GM19328 (cell line): Measurements from ENCODE around the gene HTRA2.

Experiments
- ATAC-seq: cut with Tn5 transposase; IDR thresholded peaks from one replicate; pipeline ENCODE4 v1.9.1; 2021; ENCODE audit warnings: mild to moderate bottlenecking, moderate library complexity; ENCODE audit not compliant: unreplicated experiment

HTRA2 gene

DNA sequence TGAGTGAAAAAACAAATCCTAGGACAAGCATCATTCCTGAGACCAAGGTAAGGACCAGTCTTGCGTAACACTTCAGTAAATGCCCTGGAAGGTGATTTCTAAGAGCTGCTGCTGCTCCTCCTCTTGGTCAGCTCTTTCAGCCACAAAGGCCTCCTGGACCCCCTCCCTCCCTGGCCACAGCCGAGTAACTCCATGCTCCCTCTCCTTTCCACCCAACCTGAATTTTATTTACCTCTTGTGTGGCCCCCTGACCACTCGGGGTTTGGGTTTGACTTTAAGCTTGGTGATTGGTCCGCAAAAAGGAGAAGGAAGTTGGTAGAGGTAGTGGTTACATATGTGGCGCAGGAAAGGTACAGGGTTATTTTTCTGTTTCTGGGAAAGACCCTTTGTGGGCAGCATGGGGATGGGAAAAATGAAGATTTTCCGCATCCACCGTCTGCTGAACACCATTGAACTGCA, 9.2 kb downstream of the HTRA2 start:
- ATAC-seq, result no peak

DNA sequence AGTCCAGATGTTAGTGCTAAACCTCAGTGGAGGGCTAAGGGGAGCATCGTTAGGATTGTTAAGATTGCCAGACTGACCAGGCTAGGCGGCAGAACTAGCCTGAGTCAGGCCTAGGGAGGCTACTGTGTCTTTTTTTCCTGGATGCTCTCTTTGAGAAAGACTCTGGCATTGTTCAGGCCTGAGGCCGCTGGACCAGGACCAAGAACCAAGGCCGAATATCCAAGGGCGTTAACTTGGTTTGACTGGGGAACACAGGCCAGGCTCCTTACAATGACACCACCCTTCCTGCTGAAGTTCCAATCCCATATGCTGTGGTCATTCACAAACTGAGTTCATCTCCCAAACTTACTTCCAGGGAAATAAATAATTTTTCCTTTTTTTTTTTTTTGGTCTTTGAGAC, 10.6 kb downstream of the HTRA2 start:
- no peak for ATAC-seq

DNA sequence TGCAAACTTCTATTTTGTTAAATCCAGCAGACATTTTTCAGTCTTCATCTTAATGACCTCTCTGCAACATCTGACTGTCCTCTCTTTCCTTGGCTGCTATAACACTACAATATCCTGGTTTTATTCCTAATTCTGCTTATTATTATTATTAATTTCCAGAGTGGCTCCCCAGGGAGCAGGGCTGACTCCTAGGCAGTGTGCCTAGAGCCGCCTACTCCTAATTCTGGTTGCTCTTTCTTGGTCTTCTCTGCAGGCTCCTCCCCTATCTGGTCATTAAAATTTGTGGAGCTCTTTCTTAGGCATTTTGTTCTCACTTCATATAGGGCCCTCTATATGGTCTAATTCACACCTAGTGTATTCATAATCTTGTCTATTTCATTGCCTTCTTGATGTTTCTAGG, 13.2 kb downstream of the HTRA2 start:
- no peak for ATAC-seq

DNA sequence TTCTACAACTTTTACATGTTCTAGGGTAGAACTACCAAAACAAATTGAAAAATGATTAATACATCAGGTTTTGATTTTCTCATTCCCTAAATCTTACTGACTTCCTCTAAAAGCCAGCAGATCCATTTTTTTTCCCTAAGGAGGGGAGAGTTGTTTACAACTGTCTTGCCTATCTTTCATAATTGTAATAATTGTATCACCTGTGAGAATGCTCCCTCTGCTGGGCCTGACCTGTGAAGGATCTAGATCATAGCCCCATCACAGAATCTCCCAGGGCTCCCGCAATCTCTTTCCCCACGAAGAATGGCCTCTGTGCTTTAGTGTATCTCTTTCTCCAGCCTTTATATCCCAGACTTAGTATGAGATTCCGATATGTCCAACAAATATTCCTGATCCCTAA, 14.9 kb downstream of the HTRA2 start:
- no peak for ATAC-seq

DNA sequence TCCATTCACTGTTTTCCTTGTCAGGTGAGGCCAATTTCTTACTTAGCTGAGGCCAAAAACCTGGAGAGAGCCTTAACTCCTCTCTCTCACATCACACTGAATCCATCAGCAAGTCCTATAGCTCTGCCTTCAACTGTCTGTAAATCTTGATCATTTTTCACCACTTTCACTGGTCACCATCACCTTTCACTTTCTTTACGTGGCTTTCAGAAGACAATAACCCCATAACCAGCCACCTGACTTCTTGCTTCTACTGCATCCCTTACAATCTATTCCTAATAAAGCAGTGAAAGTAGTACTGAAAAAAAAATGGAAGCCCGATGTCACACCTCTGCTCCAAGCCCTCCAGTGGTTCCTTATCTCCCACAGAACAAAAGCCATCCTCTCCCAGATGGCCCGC, 16.3 kb downstream of the HTRA2 start:
- ATAC-seq, result no peak

DNA sequence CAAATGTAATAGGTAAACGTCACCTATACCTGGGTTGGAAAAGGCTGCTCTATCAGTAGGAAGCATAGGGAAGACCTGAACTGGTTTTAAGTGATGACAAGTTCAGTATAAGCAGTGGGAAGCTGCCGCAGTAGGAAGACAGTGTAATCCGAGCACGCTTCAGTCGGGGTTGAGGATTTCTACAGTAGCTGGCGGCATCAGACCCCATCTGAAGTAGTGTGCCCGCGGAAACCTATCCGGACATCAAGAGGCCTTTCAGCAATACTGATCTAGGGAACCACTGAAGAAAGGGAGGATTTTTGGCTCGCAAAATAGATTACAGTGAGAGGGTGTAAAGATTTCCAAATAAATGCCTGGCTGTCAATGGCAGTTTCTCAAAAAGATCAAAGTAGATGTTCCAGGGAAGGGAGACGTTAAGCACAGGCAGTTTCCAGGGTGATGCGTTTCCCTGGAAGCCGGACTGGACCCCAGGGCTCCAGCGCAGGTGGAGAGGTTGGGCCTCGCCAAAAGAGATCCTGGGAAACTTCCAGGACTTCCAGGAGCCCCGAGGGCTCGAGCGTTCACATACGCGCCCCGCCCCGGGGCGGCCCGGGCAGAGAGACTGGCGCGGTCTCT, 18.7 kb downstream of the HTRA2 start:
- no peak for ATAC-seq

DNA sequence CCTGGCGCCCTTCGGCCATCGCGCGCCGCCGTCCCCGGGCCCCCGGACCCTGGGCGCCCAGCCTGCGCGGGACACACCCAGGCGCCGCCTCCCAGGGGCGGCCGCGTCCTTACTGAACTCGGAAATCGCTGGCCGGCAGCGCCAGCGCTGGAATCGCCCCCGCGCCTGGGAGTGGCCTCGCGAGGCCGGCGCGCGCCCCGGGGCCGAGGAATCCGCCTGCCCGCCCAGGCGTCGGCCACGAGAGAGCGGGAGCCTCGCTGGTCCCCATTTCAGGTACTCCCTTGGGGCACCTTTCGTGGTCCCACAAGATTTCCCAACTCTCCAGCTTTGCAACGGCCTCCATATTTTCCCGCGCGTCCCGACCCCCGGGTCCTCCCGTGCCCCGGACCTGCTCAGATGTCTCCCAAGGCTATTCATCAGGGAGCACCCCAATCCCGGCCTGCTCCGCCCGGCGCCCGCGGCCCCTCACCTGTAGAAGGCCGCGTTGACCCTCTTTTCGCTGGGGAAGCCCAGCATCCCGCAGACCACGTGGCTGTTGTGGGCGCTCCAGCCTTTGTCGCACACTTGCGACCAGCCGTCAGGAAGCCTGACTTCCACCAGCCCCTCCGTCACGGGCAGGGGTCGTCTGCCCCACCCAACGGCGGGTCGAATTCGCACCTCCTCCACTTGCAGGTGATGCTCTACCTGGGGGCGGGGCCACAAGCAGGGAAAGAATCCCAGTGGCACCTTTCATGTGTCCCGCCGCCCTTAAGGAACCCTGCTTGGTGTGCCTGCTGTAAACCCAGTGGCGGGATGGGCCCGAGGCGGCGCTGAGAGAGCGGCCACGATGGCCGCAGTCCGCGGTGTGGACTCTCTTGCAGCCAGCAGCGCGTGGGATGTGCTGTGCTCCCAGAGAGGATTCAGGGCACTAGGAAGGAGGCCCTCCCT, 19.4 kb downstream of the HTRA2 start:
- ATAC-seq, result no peak

DNA sequence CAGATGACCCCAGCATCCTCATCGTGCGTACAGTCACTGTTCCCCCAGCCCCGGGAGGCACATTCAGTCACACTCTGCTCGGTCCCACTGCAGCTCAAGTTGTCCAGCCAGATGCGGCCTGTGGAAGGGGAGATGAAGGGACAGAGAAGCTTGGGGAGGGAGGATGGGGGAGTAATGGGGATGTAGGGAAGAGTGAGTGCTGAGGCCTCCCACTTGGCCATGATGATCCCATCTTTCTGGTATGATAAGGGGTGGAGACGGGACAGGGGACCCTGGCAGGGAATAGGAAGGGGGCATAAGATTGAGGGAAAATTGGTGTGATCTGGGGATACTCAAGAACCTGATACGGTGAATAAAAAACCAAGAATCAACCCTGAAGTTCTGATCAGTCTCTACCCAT, 20.5 kb downstream of the HTRA2 start:
- no peak for ATAC-seq

DNA sequence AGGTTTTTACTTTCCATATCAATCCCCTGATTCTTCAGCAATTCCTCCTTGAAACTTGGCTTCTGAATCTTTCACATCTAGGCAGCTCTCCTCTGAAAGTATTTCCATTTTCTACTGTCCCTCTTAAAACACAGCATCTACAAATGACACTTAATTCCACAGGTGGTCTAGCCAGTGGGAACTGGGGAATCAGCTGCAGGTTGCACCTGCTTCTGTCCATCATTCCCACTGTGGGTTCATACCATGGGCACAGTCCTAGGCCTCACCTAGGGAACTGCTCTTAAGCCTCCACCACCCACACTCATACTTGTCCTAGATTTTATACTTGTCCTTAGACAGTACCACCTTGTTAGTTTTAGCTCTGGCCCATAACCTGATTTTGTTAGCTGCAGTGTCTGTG, 21.8 kb downstream of the HTRA2 start:
- ATAC-seq, result no peak

DNA sequence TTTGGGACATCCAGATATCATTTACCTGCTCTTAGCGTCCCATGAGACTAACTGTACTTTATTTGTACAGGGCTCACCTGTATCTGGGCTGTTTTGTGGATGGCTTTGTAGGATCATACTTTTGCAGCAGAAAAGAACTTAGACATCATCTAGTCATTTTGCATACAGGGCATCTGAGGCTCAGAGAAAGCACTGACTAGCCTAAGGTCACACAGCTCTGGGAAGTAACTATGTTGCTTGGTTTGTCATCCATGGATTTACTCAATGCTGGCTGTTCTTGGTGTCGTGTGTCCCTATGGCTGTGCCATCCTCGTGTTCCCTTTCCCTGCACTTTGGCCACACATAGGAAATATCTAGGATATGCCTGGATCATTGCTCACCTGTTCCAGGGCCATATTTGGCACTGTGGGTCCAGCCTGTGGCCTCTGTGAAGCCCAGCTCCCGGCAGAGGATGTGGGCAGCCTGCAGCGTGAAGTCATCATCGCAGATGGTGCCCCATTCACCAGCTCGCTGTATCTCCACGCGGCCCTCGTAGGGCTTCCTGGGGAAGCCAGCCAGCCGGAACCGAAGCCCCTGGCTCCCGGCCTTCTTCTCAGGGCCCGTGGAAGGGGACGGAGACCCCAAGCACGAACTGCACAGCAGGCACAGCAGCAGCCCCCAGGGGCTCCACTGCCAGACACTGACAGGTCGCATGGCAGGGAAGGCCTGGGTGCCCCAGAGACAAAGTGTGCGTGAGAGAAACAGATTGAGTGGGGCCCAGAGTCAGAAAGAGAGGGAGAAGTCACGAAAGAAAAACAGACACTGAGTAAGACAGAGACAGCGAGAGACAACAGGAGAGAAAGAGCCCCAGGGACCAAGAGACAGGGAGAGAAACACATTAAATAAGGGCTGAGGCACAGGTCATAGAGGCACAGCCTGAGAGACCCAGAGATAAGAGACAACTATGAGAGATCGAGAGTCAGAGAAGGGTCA, 22.5 kb downstream of the HTRA2 start:
- no peak for ATAC-seq

DNA sequence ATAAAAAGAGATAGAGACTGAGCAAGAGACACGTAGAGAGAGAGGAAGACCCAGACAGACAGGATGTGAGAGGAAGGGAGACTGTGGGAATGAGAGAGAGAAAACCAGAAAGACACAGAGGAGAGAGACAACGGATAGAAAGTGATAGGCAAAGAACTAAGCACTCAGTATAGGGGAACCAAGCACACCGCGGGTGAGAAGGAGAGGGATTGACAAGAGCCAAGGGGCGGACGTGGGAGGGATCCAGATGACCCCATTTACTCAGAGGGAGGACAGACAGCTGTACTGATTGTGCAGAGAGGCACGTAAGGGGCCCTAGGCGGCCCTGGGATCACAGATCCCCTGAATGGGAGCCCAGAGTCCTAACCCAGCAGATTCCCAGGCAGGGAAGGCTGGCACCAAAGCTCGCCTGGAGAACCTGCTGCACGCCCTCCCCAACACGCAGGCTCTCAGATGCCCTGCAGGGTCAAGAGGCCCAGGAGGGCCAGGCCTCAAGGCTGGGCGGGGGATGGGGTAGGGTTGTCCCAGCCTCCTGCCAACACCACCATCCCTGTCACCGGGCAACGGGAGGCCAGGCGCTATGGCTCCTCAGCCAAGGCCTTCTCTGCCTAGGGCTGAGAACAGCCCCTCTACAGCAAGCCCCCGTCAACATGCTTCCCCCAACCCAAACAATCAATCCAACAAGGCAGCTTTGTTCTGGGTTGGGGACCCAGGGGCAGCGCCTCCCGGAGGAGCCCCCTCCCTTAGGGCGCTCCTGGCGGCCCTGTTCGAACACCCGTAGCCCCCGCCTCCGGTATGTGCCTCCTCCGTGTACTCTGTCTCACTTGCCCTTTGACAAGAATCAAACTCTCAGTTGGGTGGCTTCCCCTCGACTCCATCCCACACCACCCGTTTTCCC, 23.4 kb downstream of the HTRA2 start:
- ATAC-seq, result no peak

DNA sequence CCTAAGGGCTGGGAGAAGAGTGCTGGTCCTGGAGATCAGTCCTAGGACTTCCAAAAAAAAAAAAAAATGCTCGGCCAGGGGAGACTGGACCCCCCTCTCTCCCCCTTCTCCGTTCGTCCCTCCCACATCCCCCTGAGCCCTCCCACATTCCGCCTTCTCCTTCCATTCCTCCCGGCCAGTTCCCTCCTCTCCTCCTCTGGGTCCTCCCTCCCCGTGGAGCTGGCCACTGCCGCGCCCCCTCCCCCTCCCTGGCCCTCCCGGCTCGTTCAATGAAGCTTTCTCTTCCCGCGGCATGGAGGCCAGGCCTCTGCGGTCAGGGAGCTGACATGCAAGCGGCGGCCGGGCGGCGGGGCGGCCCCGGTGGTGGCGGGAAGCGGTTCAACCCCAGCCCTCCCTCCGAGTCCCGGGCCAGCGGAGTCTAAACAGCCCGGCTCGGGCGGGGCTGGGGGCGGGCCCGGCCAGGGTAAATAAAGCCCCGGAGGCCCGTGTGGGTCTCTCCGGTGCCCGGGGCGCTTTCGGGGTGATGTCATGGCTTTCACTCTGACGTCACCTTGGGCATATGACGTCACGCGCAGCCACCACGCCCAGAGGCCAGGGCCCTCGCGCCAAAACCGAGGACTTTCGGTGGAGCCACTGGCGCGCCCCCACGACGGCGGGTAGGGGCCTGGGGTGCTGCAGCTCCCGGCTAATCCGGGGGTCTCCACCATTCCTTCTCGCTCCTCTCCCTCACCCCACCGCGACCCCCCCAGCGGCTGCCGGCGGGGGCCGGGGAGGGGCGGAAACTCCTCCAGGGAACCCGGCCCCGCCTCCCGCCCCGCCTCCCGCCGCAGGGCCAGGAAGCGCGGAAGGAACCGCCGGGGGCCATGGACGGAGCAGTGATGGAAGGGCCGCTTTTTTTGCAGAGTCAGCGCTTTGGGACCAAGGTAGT, 24.4 kb downstream of the HTRA2 start, which contains the start of the genes DOK1 and LOXL3:
DOK1 (plus strand) TSS at position 829 of the 928 bp plus-strand sequence; CDS start at position 864, 35 bp downstream.
LOXL3 (minus strand) TSS at position 51 of the 928 bp plus-strand sequence. CDS start 1,308 bp downstream, outside the sequence.
- ATAC-seq, result peak; percentile 56

DNA sequence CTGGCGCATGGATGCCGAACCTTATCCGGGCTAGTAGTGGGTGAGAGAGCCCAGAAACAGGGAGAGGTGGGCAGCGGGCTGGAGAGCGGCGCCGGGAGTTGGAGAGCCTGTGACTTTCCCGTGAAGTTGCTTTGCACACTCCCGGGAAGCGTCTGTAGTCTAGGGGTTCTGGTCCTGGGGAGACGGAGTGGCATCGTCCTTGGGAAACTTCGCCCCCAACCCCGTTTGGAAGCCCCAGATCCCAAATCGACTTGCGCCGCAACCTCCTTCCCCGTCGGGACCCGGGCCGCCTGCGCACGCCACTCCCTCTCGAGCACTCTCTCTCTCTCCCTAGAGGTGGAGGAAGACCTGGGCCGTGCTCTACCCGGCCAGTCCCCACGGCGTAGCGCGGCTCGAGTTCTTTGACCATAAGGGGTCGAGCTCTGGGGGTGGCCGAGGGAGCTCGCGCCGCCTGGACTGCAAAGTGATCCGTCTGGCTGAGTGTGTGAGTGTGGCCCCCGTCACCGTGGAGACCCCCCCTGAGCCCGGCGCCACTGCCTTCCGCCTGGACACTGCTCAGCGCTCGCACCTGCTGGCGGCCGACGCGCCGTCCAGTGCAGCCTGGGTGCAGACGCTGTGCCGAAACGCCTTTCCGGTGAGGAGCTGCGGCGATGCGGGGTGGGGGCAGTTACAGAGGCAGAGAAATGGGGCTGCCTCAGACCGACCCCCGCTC, 25.2 kb downstream of the HTRA2 start:
- ATAC-seq, result peak; percentile 35

DNA sequence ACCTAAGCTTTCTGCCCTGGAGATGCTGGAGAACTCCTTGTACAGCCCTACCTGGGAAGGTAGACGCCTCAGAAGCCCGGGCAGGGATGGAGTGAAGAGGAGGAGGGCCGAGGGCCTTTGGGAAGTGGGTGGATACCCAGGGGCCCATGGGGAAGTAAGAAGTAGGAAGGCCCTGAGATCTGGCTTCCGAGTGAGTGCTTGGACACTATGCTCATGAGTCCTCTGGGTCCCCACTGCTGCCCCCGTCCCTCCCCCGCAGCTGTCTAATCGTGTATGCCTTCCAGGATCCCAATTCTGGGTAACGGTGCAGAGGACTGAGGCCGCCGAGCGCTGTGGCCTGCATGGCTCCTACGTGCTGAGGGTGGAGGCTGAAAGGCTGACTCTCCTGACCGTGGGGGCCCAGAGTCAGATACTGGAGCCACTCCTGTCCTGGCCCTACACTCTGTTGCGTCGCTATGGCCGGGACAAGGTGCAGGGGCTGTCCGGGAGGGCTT, 25.9 kb downstream of the HTRA2 start:
- no peak for ATAC-seq

DNA sequence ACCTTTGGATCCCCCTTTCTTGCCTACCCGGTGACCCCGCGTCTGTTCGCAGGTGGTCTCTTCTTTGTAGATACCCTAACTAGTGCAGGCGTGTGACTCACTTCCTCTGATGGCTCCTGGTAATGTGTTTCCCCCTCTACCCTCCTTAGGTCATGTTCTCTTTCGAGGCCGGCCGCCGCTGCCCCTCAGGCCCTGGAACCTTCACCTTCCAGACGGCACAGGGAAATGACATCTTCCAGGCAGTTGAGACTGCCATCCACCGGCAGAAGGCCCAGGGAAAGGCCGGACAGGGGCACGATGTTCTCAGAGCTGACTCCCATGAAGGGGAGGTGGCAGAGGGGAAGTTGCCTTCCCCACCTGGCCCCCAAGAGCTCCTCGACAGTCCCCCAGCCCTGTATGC, 26.4 kb downstream of the HTRA2 start:
- ATAC-seq, result no peak

DNA sequence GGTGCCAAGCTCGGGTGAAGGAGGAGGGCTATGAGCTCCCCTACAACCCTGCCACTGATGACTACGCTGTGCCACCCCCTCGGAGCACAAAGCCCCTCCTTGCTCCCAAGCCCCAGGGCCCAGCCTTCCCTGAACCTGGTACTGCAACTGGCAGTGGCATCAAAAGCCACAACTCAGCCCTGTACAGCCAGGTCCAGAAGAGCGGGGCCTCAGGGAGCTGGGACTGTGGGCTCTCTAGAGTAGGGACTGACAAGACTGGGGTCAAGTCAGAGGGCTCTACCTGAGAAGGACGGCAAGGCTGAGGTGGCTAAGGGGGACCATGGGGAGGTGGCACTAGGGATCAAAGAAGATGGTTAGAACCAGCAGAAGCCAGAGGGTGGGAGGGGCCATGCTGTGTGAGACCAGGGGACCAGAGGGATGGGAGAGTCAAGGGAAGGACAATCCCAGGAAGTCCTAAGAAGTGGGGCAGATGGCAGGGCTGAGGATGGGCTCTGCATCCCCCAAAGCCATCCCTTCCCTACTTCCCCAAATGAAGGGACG, 27.2 kb downstream of the HTRA2 start:
- no peak for ATAC-seq

DNA sequence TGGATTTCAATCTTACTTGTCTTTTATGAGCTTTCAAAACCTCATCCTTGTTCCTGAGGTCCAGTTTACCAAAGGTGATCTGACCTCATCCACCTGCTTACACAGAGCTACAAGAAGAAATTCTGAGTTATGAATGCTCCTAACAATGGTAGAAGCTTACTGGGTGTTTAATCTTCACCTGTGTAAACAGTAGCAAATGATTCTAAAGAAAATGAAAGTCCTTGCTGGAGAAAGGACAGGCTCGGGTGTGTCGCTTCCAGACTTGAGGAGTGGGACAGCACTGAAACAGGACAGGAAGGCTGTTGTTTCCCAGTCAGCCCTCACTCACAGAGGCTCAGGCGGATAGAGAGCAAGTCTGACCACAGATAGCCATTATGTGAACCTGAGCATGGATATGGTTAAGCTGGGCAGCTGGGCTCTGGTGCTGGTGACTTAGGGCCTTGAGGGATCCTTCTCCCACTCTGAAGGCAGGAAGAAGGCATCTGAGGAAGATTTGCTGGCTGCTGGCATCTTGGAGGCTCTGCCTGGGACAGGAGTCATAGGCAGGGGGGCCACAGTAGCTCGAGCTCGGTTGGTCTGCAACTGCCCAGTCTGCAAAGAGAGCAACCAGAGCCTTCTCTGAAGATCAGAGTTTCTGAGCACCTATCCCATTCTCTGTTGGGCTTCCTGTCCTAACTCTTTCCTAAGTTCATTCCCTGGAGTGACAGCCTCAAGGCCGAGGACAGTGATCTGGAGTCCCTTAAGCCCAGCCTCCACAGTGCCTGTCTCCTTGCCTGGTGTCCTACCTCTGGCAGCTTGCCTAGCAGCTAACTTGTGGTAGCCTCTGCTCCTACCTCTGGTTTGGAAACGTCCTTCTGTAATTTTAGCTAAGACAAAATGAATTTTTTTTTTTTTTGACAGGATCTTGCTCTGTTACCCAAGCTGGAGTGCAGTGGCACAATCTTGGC, 28.8 kb downstream of the HTRA2 start:
- ATAC-seq, result no peak
